ENCODE results near the gene ZC3H18. TPM values are rescaled to one million over a fixed set of nuclear protein-coding genes. Genes with fewer than 3 reads are reported as not detected.

The ZC3H18 gene
- total and polyA plus RNA-seq, 2 experiments from 2014 or later, result 30.0 to 40.7 TPM

DNA sequence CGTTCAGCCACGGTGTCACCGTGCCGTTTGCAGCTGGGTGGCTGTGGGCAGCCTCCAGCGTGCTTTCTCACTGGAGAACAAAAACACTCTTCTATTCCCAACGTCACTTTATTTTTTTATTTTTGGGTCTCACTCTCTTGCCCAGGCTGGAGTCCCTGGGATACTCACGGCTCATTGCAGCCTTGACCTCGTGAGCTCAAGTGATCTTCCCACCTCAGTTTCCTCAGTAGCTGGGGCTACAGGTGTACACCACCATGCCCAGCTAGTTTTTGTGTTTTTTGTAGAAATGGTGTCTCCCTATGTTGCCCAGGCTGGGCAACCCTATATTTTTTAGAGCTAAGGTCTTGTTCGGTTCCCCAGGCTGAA, 34.4 kb upstream of the ZC3H18 start:
- H3K4me3 Mint-ChIP-seq, result peak overlapping the region; percentile 80
- H3K36me3 ChIP-seq (ENCODE audit: insufficient read depth), result no peaks in the 10 kb centered on the region
- no peaks in the 10 kb centered on the region for H3K79me2 ChIP-seq (replicated peaks; ENCODE audit: insufficient read depth)
- H3K27me3 Mint-ChIP-seq (ENCODE audit: insufficient read depth, low read depth, poor library complexity), result peaks cover 16% of the 10 kb centered on the region
- peaks cover 5% of the 10 kb centered on the region; the same call in 1 of the 2 replicates for H3F3A ChIP-seq (replicated peaks; ENCODE audit: low read depth)
- H3K9me3 Mint-ChIP-seq, result no peaks in the 10 kb centered on the region; the same call in 2 of the 3 replicates
- ATAC-seq (no peak), DNase-seq (ENCODE audit: low spot score) (no peak)
- no peaks in the 10 kb centered on the region; the same call in 1 of the 2 replicates for H3K4me1 ChIP-seq (ENCODE audit: insufficient read depth)
- H3K9me2 ChIP-seq (ENCODE audit: insufficient read depth), result no peaks in the 10 kb centered on the region
- H2AFZ ChIP-seq, result no peak overlapping the region
- H3K4me3 ChIP-seq, result no peak overlapping the region
- peaks cover 3% of the 10 kb centered on the region; the same call in 2 of the 3 replicates for H3K36me3 Mint-ChIP-seq (ENCODE audit: low read depth)
- H4K20me1 ChIP-seq (replicated peaks; ENCODE audit: insufficient read depth), result no peaks in the 10 kb centered on the region
- no peak overlapping the region for H3K4me2 ChIP-seq
- TF ChIP-seq, protein P1, sequence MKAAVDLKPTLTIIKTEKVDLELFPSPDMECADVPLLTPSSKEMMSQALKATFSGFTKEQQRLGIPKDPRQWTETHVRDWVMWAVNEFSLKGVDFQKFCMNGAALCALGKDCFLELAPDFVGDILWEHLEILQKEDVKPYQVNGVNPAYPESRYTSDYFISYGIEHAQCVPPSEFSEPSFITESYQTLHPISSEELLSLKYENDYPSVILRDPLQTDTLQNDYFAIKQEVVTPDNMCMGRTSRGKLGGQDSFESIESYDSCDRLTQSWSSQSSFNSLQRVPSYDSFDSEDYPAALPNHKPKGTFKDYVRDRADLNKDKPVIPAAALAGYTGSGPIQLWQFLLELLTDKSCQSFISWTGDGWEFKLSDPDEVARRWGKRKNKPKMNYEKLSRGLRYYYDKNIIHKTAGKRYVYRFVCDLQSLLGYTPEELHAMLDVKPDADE (IDR thresholded peaks at IDR 0.05), result no peak
- TF ChIP-seq NANOG (IDR thresholded peaks at IDR 0.05; ENCODE audit: borderline replicate concordance), result no peak
- 0 out of 2 replicates have a peak, but pooled peaks have one; percentile 6 for TF ChIP-seq POLR2AphosphoS5 (IDR thresholded peaks at IDR 0.05; ENCODE audit: low read depth)
- H3K27ac ChIP-seq (ENCODE audit: low read depth), result no peak overlapping the region
- no peak overlapping the region for H3K27ac Mint-ChIP-seq
- peaks cover 10% of the 10 kb centered on the region for H3K4me1 Mint-ChIP-seq
- no peaks in the 10 kb centered on the region for H3K27me3 ChIP-seq (ENCODE audit: insufficient read depth)

DNA sequence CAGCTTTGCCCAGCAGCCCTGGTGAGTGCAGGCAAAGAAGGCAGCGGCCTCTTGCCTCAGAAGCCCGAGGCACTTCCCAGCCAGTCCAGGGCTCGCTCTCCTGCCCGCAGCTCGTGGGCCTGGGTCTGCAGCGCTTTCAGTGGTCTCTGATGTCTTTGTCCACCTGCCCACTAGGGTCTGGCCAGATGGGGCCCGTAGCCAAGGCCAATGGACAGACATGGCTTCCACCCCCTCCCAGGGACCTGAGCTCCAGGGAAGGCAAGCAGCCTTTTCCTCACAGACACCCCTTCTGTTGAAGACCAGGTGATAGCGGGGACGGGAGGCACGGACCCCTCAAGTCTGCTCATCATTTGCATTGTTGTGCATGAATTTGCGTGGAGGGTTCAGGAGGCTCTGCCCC, 33.7 kb upstream of the ZC3H18 start:
- H3K4me1 Mint-ChIP-seq, result peaks cover 10% of the 10 kb centered on the region
- H3K4me1 ChIP-seq (ENCODE audit: insufficient read depth), result no peaks in the 10 kb centered on the region; the same call in 1 of the 2 replicates
- peaks cover 3% of the 10 kb centered on the region; the same call in 2 of the 3 replicates for H3K36me3 Mint-ChIP-seq (ENCODE audit: low read depth)
- no peak for DNase-seq (ENCODE audit: low spot score)
- H3K4me2 ChIP-seq, result no peak overlapping the region
- peaks cover 16% of the 10 kb centered on the region for H3K27me3 Mint-ChIP-seq (ENCODE audit: insufficient read depth, low read depth, poor library complexity)
- H3F3A ChIP-seq (replicated peaks; ENCODE audit: low read depth), result peaks cover 5% of the 10 kb centered on the region; the same call in 1 of the 2 replicates
- H3K36me3 ChIP-seq (ENCODE audit: insufficient read depth), result no peaks in the 10 kb centered on the region
- ATAC-seq, result no peak
- no peak overlapping the region for H3K27ac Mint-ChIP-seq
- no peaks in the 10 kb centered on the region for H3K79me2 ChIP-seq (replicated peaks; ENCODE audit: insufficient read depth)
- no peak overlapping the region for H2AFZ ChIP-seq
- no peaks in the 10 kb centered on the region for H3K9me2 ChIP-seq (ENCODE audit: insufficient read depth)
- H3K4me3 Mint-ChIP-seq, result peak overlapping the region; percentile 80; the same call in 2 of the 3 replicates
- H3K4me3 ChIP-seq, result no peak overlapping the region
- H4K20me1 ChIP-seq (replicated peaks; ENCODE audit: insufficient read depth), result no peaks in the 10 kb centered on the region
- no peak overlapping the region for H3K27ac ChIP-seq (ENCODE audit: low read depth)
- H3K27me3 ChIP-seq (ENCODE audit: insufficient read depth), result no peaks in the 10 kb centered on the region
- H3K9me3 Mint-ChIP-seq, result no peaks in the 10 kb centered on the region; the same call in 2 of the 3 replicates
- TF ChIP-seq NANOG (IDR thresholded peaks at IDR 0.05; ENCODE audit: borderline replicate concordance), result no peak
- no peak for TF ChIP-seq EZH2phosphoT487 (IDR thresholded peaks at IDR 0.05; ENCODE audit: unreplicated experiment)
- no peak for TF ChIP-seq CREB1 (CRISPR knock-in tag; IDR thresholded peaks at IDR 0.05; ENCODE audit: low read depth)
- TF ChIP-seq ZNF114 (CRISPR knock-in tag; IDR thresholded peaks at IDR 0.05), result no peak
- no peak for TF ChIP-seq POLR2AphosphoS5 (IDR thresholded peaks at IDR 0.05; ENCODE audit: low read depth)
- no peak for TF ChIP-seq JUNB (IDR thresholded peaks at IDR 0.05; ENCODE audit: unreplicated experiment)
- TF ChIP-seq EZH2 (IDR thresholded peaks at IDR 0.05; ENCODE audit: low read depth, unreplicated experiment), result no peak
- TF ChIP-seq, protein P1 (IDR thresholded peaks at IDR 0.05), result no peak
- TF ChIP-seq ZNF331 (CRISPR knock-in tag; IDR thresholded peaks at IDR 0.05; ENCODE audit: low read depth), result no peak
- TF ChIP-seq, protein P2, sequence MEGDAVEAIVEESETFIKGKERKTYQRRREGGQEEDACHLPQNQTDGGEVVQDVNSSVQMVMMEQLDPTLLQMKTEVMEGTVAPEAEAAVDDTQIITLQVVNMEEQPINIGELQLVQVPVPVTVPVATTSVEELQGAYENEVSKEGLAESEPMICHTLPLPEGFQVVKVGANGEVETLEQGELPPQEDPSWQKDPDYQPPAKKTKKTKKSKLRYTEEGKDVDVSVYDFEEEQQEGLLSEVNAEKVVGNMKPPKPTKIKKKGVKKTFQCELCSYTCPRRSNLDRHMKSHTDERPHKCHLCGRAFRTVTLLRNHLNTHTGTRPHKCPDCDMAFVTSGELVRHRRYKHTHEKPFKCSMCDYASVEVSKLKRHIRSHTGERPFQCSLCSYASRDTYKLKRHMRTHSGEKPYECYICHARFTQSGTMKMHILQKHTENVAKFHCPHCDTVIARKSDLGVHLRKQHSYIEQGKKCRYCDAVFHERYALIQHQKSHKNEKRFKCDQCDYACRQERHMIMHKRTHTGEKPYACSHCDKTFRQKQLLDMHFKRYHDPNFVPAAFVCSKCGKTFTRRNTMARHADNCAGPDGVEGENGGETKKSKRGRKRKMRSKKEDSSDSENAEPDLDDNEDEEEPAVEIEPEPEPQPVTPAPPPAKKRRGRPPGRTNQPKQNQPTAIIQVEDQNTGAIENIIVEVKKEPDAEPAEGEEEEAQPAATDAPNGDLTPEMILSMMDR (conservative IDR thresholded peaks at IDR 0.05; ENCODE audit: low read depth in 2 of 2), result no peak
- TF ChIP-seq STAT1 (IDR thresholded peaks at IDR 0.05; ENCODE audit: unreplicated experiment), result no peak
- TF ChIP-seq, protein P3, sequence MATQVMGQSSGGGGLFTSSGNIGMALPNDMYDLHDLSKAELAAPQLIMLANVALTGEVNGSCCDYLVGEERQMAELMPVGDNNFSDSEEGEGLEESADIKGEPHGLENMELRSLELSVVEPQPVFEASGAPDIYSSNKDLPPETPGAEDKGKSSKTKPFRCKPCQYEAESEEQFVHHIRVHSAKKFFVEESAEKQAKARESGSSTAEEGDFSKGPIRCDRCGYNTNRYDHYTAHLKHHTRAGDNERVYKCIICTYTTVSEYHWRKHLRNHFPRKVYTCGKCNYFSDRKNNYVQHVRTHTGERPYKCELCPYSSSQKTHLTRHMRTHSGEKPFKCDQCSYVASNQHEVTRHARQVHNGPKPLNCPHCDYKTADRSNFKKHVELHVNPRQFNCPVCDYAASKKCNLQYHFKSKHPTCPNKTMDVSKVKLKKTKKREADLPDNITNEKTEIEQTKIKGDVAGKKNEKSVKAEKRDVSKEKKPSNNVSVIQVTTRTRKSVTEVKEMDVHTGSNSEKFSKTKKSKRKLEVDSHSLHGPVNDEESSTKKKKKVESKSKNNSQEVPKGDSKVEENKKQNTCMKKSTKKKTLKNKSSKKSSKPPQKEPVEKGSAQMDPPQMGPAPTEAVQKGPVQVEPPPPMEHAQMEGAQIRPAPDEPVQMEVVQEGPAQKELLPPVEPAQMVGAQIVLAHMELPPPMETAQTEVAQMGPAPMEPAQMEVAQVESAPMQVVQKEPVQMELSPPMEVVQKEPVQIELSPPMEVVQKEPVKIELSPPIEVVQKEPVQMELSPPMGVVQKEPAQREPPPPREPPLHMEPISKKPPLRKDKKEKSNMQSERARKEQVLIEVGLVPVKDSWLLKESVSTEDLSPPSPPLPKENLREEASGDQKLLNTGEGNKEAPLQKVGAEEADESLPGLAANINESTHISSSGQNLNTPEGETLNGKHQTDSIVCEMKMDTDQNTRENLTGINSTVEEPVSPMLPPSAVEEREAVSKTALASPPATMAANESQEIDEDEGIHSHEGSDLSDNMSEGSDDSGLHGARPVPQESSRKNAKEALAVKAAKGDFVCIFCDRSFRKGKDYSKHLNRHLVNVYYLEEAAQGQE (IDR thresholded peaks at IDR 0.05; ENCODE audit: unreplicated experiment), result no peak
